Lung (tissue), 12 donors: ENCODE measurements around the gene YWHAG. TPM values are rescaled to one million over a fixed set of nuclear protein-coding genes. Genes with fewer than 3 reads are reported as not detected.
A peak's percentile ranks its signal among the peaks of the same experiment; 100 is the strongest.
"Not testable (repeated sequence)": the region's sequence is repeated elsewhere in the genome, so short reads cannot be mapped to it uniquely, and the experiment has no call there.

ENCODE experiments used
- ATAC-seq: fragments of 200-7000 bp; cut with Tn5 transposase; one replicate; pipeline ENCODE4 v1.9.1; 2020; ENCODE audit warnings: moderate number of reproducible peaks; ENCODE audit not compliant: insufficient read depth, low FRiP score
- DNase-seq, 3 donors: peaks; one replicate each; pipeline ENCODE4 v3.0.0-alpha.2; 2013 to 2017
- H3K27ac ChIP-seq, 2 donors: one replicate each; pipeline ENCODE4 v1.5.1; 2013; ENCODE audit warnings: mild to moderate bottlenecking in 2 of 2, moderate library complexity in 2 of 2, control low read depth in 1 of 2, inconsistent platforms in 1 of 2, low read depth in 1 of 2, low read length in 1 of 2
- H3K27me3 ChIP-seq, 3 donors: one replicate each; pipeline ENCODE4 v1.5.1; 2013; ENCODE audit warnings: low read length in 2 of 3; ENCODE audit not compliant: control insufficient read depth in 3 of 3, insufficient read depth in 3 of 3
- H3K36me3 ChIP-seq, 4 donors: one replicate each; pipeline ENCODE4 v1.5.1; 2013; ENCODE audit warnings: low read length in 4 of 4, mild to moderate bottlenecking in 1 of 4, moderate library complexity in 1 of 4; ENCODE audit not compliant: control insufficient read depth in 4 of 4, insufficient read depth in 4 of 4
- H3K4me1 ChIP-seq, 5 donors: one replicate each; pipeline ENCODE4 v1.5.1; 2013; ENCODE audit warnings: low read length in 5 of 5, mild to moderate bottlenecking in 2 of 5, moderate library complexity in 1 of 5; ENCODE audit not compliant: control insufficient read depth in 5 of 5, insufficient read depth in 5 of 5
- H3K4me3 ChIP-seq: one replicate; pipeline ENCODE4 v1.5.1; 2013; ENCODE audit warnings: mild to moderate bottlenecking, control low read depth, moderate library complexity
- H3K9ac ChIP-seq, 2 donors: one replicate each; pipeline ENCODE4 v1.5.1; 2013; ENCODE audit warnings: low read length in 2 of 2, control low read depth in 1 of 2; ENCODE audit not compliant: insufficient read depth in 1 of 2
- H3K9me3 ChIP-seq, 4 donors: one replicate each; pipeline ENCODE4 v1.5.1; 2013; ENCODE audit warnings: low read length in 3 of 4, mild to moderate bottlenecking in 1 of 4, moderate library complexity in 1 of 4; ENCODE audit not compliant: control insufficient read depth in 4 of 4, insufficient read depth in 3 of 4
- WGBS, 2 donors: extraction: QIAGEN DNeasy Blood & Tissue Kit; methylation state at CpG; one replicate each; pipeline ENCODE4 v1.1.7; 2013; 5-methylcytosine and 5-hydroxymethylcytosine counted together
- polyA plus RNA-seq, 2 donors: library from polyadenylated mRNA; stranded (reverse); fragments of 200-250 nt; gene quantifications; one replicate each; pipeline ENCODE4 v1.2.1, GENCODE V29; 2013
- total RNA-seq, 2 donors: library from RNA; depleted of rRNA in 1 of 2; stranded (reverse); fragments of >200 nt in 1 of 2; gene quantifications; one replicate each; pipeline ENCODE4 v1.2.1, GENCODE V29; 2014 to 2021
- TF ChIP-seq, protein P1 (sequence below): IDR thresholded peaks from 2 replicates; pipeline ENCODE4 v1.5.1; 2012; ENCODE audit warnings: mild to moderate bottlenecking; ENCODE audit errors: control extremely low read depth, extremely low read depth
- donor health status: control.
- donor health status: control.
- donor health status: Bipolar disorder and iron deficiency.
- donor health status: healthy.
- donor health status: DM: yes; HTN: yes; CAD: no.

Gene YWHAG
- total and polyA plus RNA-seq, 4 donors, result 34.3 to 123 (median 82.9) TPM

DNA sequence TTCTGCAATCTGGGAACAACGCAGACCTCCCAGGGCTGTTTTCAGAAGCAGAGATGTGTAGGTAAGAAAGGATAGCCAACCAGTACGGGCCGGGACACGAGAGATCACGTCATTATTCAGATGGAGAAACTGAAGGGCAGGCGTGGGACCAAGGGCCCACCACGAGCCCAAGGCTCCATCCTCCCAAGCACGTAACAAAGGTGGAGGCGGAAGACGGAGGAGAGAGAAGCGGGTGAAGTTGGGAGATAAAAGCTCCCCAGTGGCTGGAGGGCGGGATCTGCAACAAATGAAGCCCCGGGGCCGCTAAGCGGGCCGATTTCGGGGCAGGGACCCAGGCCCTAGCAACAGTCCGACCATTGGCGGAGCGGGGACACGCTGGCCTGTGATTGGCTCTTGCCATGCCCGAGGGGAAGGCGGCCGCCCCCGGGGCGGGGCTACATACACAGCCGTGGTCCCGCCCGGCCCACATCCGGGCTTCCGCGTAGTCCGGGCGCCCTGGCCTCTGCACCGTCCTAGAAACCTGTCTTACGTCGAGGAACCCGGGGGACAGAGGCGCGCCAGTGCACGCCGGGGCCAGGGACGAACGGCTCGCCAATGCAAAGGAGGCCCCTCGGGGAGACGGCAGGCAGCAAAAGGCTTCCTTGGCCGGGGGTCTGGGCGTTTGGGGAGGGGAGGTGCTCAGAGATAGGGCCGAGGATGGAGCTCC, 40.9 kb downstream of the YWHAG start:
- Histone ChIP-seq H3K9me3 (no peaks in the 10 kb centered on the region), H3K9ac (peak overlapping the region; percentile 82 to 96), H3K27me3 (no peaks in the 10 kb centered on the region), H3K4me3 (peak overlapping the region; percentile 58), H3K36me3 (peaks cover 0 to 4% (median 0%) of the 10 kb centered on the region in 4 donors), H3K4me1 (peaks cover 0 to 16% (median 6%) of the 10 kb centered on the region in 5 donors), H3K27ac (peak overlapping the region; percentile 90 to 91)
- DNase-seq (peak; percentile 98 to 99 (median 98)), ATAC-seq (peak; percentile 92)
- TF ChIP-seq, protein P1, sequence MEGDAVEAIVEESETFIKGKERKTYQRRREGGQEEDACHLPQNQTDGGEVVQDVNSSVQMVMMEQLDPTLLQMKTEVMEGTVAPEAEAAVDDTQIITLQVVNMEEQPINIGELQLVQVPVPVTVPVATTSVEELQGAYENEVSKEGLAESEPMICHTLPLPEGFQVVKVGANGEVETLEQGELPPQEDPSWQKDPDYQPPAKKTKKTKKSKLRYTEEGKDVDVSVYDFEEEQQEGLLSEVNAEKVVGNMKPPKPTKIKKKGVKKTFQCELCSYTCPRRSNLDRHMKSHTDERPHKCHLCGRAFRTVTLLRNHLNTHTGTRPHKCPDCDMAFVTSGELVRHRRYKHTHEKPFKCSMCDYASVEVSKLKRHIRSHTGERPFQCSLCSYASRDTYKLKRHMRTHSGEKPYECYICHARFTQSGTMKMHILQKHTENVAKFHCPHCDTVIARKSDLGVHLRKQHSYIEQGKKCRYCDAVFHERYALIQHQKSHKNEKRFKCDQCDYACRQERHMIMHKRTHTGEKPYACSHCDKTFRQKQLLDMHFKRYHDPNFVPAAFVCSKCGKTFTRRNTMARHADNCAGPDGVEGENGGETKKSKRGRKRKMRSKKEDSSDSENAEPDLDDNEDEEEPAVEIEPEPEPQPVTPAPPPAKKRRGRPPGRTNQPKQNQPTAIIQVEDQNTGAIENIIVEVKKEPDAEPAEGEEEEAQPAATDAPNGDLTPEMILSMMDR, result no peak
- 0 to 1% methylated on average over 48 to 50 of the region's 50 CpGs for WGBS, 2 donors

DNA sequence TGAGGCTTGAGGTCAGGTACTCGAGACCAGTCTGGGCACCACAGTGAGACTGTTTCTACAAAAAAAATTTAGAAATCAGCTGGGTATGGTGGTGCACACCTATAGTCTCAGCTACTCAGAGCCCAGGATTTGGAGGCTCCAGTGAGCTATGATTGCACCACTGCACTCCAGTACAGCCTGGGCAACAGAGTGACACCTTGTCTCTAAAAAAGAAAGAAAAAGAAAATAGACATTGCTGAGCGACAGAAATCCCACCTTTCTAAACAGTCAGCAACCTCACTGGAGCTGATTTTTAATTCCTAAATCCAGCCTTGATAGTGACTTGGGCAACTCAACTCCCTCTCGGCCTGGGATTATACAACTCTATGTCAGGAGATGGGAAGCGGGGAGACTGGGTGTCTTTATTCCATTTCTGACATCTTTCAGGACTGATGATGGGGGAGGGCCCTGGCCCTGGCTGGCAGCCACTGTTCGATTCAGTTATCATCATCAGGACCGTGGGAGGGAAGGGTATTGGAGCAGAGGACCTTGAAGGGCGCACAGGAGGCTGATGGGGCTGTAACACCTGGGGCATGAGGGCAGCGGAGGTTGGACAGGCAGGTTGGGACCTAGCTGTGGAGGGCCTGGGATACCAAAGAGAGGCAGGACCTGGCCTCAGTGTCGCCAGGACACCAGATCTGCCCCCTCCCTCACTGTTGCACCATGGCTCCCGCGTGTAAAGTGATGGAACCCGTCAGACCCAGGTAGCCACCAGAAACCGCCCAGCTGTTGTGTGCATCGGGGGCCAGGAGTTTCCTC, 41.6 kb downstream of the YWHAG start:
- peak overlapping the region; percentile 23 for H3K4me3 ChIP-seq
- no peak for DNase-seq

DNA sequence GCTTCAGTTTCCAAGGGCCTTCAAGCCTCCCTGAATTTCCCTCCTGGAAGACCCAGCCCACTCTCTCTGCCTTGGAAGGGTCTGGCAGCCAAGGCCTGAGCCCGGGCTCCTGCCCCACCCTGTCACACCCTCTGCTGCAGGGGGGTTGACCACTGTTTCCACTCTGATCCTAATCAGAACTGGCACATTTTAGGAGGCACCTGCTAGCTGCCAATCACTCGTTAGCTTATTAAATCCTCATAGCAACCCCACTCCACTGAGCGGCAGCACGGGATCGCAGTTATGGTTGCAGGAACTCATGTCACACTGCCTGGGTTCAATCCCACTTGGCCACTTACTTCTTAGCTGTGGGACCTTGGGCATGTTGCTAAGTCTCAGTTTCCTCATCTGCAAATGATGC, 43.4 kb downstream of the YWHAG start:
- Histone ChIP-seq H3K9ac (no peak overlapping the region), H3K27me3 (no peaks in the 10 kb centered on the region), H3K4me3 (no peak overlapping the region), H3K36me3 (no peaks in the 10 kb centered on the region), H3K4me1 (peaks cover 0 to 16% (median 6%) of the 10 kb centered on the region in 5 donors), H3K9me3 (no peaks in the 10 kb centered on the region), H3K27ac (no peak overlapping the region)
- no peak for ATAC-seq
- TF ChIP-seq, protein P1, result no peak
- 37 to 56% methylated on average over 5 of the region's 5 CpGs for WGBS, 2 donors
- DNase-seq, result no peak

More for the DNA sequence above, 41.6 kb downstream of the YWHAG start:
- no peak for ATAC-seq
- 54 to 59% methylated on average over 14 of the region's 14 CpGs for WGBS, 2 donors
- Histone ChIP-seq H3K9ac (peak overlapping the region; percentile 82 to 96), H3K36me3 (peaks cover 0 to under 1% (median 0%) of the 10 kb centered on the region in 4 donors), H3K27me3 (no peaks in the 10 kb centered on the region), H3K27ac (peak overlapping the region; percentile 90 to 91), H3K9me3 (no peaks in the 10 kb centered on the region), H3K4me1 (peaks cover 0 to 16% (median 6%) of the 10 kb centered on the region in 5 donors)
- TF ChIP-seq, protein P1, result no peak

DNA sequence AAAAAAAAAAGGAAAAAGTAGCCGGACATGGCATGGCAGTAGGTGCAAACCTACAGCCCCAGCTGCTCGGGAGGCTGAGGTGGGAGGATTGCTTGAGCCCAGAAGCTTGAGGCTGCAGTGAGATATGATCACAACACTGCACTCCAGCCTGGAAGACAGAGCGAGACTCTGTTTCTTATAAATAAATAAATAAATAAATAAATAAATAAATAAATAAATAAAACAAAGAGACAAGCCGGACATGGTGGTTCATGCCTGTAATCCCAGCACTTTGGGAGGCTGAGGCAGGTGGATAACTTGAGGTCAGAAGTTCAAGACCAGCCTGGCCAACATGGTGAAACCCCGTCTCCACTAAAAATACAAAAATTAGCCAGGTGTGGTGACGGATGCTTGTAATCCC, 44.1 kb downstream of the YWHAG start:
- not testable (repeated sequence) for ATAC-seq, H3K27ac ChIP-seq, DNase-seq, H3K27me3 ChIP-seq, H3K9ac ChIP-seq, H3K9me3 ChIP-seq, H3K4me3 ChIP-seq, H3K36me3 ChIP-seq
- WGBS, 2 donors, result 67 to 79% methylated on average over 5 to 6 of the region's 6 CpGs
- peaks cover 0 to 16% (median 6%) of the 10 kb centered on the region in 5 donors for H3K4me1 ChIP-seq
